SK-N-SH treated with all-trans-retinoic acid at 6 μM for 48 hours (cell line): ENCODE measurements around the gene CASQ2.

ENCODE experiments used
- ARNTL ChIP-seq: fragments of 450-650 bp; formaldehyde crosslinking; IDR thresholded peaks from 2 replicates; pipeline ENCODE4 v1.5.0; 2020; ENCODE audit warnings: low read depth, mild to moderate bottlenecking, moderate library complexity, borderline replicate concordance
- BACH2 ChIP-seq: fragments of 250-450 bp; sonication (Bioruptor Pico); IDR thresholded peaks from 2 replicates; pipeline ENCODE4 v1.9.0; 2021; ENCODE audit warnings: mild to moderate bottlenecking, borderline replicate concordance
- ESRRG ChIP-seq: fragments of 250-450 bp; sonication (Bioruptor Pico); IDR thresholded peaks from 2 replicates; pipeline ENCODE4 v1.6.1; 2021; ENCODE audit warnings: mild to moderate bottlenecking
- PPARA ChIP-seq: fragments of 250-450 bp; sonication (Bioruptor Pico); IDR thresholded peaks from 2 replicates; pipeline ENCODE4 v1.5.0; 2020; ENCODE audit warnings: mild to moderate bottlenecking, borderline replicate concordance
- RARB ChIP-seq: fragments of 250-450 bp; sonication (Bioruptor Pico); IDR thresholded peaks from 2 replicates; pipeline ENCODE4 v1.8.0; 2021; ENCODE audit warnings: mild to moderate bottlenecking, moderate library complexity
- TOX ChIP-seq: fragments of 250-450 bp; sonication (Bioruptor Pico); IDR thresholded peaks from 2 replicates; pipeline ENCODE4 v1.8.0; 2021; ENCODE audit warnings: mild to moderate bottlenecking, moderate library complexity, borderline replicate concordance
- ZFP3 ChIP-seq: fragments of 250-450 bp; sonication (Bioruptor Pico); IDR thresholded peaks from 2 replicates; pipeline ENCODE4 v1.5.0; 2020; ENCODE audit warnings: mild to moderate bottlenecking, moderate library complexity
- ZNF70 ChIP-seq: fragments of 450-650 bp; formaldehyde crosslinking; IDR thresholded peaks from 2 replicates; pipeline ENCODE4 v1.5.0; 2020; ENCODE audit warnings: mild to moderate bottlenecking, moderate library complexity
- ZNF8 ChIP-seq: fragments of 450-650 bp; formaldehyde crosslinking; IDR thresholded peaks from 2 replicates; pipeline ENCODE4 v1.5.0; 2020; ENCODE audit warnings: mild to moderate bottlenecking, moderate library complexity
- TF ChIP-seq, protein P1 (sequence below): fragments of 250-450 bp; sonication (Bioruptor Pico); IDR thresholded peaks from 2 replicates; pipeline ENCODE4 v1.5.1; 2020; ENCODE audit warnings: low read depth, mild to moderate bottlenecking, moderate library complexity
- TF ChIP-seq, protein P2 (sequence below): fragments of 250-450 bp; sonication (Bioruptor Pico); IDR thresholded peaks from 2 replicates; pipeline ENCODE4 v1.5.1; 2021; ENCODE audit warnings: mild to moderate bottlenecking, moderate library complexity
- TF ChIP-seq, protein P3 (sequence below): fragments of 250-450 bp; sonication (Bioruptor Pico); IDR thresholded peaks from 2 replicates; pipeline ENCODE4 v1.8.0; 2020; ENCODE audit warnings: mild to moderate bottlenecking, moderate library complexity, borderline replicate concordance

DNA sequence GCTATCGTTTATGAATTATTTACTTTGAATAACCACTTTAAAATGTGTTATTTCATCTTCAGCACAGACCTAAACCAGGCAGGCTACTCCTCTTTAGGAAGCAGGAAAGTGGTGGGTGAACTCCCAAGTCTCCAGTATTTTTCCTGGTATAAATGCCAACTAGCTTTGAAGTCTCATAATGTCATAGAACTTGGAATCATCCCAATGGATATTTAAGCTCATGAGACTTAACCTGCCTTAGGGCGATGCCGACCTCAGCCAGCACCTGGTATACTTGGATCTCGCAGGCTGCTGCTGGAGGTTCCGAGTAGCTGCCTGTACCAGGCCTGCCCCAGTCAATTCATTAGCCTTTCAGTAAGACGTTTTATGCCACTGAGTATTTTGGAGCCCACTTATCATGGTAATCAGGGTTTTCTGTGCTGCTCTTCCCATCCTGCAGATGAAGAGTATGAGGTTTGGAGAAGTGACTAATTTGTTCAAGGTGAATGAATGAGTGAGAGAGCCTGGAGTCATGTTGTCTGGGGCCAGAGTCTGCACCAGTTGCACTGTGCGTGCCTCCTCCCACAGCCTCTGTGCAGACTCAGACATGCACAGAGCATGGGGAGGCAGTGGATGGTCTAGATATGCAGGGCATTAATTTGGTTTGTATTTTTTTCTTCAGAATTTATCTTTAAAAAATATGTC is 91.9 kb downstream of the CASQ2 start:
- TF ChIP-seq, protein P1, sequence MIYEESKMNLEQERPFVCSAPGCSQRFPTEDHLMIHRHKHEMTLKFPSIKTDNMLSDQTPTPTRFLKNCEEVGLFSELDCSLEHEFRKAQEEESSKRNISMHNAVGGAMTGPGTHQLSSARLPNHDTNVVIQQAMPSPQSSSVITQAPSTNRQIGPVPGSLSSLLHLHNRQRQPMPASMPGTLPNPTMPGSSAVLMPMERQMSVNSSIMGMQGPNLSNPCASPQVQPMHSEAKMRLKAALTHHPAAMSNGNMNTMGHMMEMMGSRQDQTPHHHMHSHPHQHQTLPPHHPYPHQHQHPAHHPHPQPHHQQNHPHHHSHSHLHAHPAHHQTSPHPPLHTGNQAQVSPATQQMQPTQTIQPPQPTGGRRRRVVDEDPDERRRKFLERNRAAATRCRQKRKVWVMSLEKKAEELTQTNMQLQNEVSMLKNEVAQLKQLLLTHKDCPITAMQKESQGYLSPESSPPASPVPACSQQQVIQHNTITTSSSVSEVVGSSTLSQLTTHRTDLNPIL (CRISPR knock-in tag), result no peak
- TF ChIP-seq ZNF70 (CRISPR knock-in tag) (no peak), ESRRG (CRISPR knock-in tag) (no peak), RARB (CRISPR knock-in tag) (no peak), TOX (CRISPR knock-in tag) (no peak), ARNTL (CRISPR knock-in tag) (no peak), ZFP3 (CRISPR knock-in tag) (no peak), PPARA (CRISPR knock-in tag) (no peak), BACH2 (CRISPR knock-in tag) (no peak), ZNF8 (CRISPR knock-in tag) (no peak)
- TF ChIP-seq, protein P2, sequence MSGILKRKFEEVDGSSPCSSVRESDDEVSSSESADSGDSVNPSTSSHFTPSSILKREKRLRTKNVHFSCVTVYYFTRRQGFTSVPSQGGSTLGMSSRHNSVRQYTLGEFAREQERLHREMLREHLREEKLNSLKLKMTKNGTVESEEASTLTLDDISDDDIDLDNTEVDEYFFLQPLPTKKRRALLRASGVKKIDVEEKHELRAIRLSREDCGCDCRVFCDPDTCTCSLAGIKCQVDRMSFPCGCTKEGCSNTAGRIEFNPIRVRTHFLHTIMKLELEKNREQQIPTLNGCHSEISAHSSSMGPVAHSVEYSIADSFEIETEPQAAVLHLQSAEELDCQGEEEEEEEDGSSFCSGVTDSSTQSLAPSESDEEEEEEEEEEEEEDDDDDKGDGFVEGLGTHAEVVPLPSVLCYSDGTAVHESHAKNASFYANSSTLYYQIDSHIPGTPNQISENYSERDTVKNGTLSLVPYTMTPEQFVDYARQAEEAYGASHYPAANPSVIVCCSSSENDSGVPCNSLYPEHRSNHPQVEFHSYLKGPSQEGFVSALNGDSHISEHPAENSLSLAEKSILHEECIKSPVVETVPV (CRISPR knock-in tag), result no peak
- TF ChIP-seq, protein P3, sequence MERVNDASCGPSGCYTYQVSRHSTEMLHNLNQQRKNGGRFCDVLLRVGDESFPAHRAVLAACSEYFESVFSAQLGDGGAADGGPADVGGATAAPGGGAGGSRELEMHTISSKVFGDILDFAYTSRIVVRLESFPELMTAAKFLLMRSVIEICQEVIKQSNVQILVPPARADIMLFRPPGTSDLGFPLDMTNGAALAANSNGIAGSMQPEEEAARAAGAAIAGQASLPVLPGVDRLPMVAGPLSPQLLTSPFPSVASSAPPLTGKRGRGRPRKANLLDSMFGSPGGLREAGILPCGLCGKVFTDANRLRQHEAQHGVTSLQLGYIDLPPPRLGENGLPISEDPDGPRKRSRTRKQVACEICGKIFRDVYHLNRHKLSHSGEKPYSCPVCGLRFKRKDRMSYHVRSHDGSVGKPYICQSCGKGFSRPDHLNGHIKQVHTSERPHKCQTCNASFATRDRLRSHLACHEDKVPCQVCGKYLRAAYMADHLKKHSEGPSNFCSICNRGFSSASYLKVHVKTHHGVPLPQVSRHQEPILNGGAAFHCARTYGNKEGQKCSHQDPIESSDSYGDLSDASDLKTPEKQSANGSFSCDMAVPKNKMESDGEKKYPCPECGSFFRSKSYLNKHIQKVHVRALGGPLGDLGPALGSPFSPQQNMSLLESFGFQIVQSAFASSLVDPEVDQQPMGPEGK (CRISPR knock-in tag), result no peak
